ENCODE results near the gene FOXN4. TPM values are rescaled to one million over a fixed set of nuclear protein-coding genes. Genes with fewer than 3 reads are reported as not detected.

The FOXN4 gene
- total and polyA plus RNA-seq, 2 donors (not counting 1 experiment from before 2014, with no cell fraction given) = not detected

DNA sequence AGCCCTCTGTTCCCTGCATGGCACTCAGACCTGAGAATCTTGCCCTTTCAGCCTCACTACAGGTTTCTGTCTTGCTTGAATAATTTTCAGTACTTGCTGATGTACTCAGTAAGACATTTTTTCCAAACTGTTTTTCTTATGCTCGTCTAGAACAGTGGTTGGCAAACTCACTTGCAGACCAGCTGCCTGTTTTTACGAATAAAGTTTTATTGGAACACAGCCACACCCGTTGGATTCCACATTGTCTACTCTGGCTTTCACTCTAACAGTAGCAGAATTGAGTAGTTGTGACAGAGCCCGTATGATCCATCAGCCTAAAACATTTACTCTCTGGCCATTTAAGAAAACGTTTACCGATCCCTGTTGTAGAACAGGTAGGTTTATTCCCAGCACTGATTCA, 72.8 kb downstream of the FOXN4 start:
- no peak overlapping the region for H3K9ac ChIP-seq (ENCODE audit: insufficient read depth, low read length)

DNA sequence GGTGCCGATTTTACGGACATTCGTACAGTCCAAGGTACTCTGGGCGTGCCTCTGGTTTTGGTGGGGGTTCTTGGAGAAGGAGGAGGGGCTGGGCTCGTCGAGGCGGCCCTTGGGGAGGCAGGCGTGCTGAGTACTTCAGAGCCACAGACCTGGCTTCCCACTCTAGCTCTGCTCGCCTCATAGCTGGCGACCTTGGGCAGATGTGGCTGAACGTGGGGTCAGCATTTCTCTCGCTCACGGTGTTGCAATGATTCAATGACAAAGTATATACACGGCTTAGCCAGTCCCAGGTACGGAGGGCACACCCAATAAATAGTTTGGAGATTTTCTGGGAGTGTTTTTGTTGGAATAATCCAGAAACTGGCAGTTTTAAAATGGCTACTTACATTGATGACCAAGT, 75.1 kb downstream of the FOXN4 start:
- H3K79me2 ChIP-seq (ENCODE audit: control insufficient read depth, insufficient read depth, low read length) = no peaks in the 10 kb centered on the region
- no peak overlapping the region for H2AFZ ChIP-seq (ENCODE audit: low read length)
- no peak overlapping the region for H3K4me3 ChIP-seq (replicated peaks in 1 of 4; ENCODE audit: control extremely low read depth in 1 of 4, insufficient read depth in 1 of 4, low read depth in 3 of 4, low read length in 4 of 4)
- H3K36me3 ChIP-seq (ENCODE audit: control insufficient read depth, insufficient read depth, low read length) = no peaks in the 10 kb centered on the region
- H4K20me1 ChIP-seq (ENCODE audit: control insufficient read depth, extremely low read depth, insufficient read depth, low read length) = no peaks in the 10 kb centered on the region
- no peaks in the 10 kb centered on the region for H3K9me3 ChIP-seq (ENCODE audit: control insufficient read depth, insufficient read depth, low read depth, low read length)
- H3K9ac ChIP-seq (ENCODE audit: insufficient read depth, low read length) = no peak overlapping the region
- no peaks in the 10 kb centered on the region for H3K4me1 ChIP-seq (ENCODE audit: control insufficient read depth, extremely low read depth, insufficient read depth, low read length)
- H3K27ac ChIP-seq (ENCODE audit: insufficient read depth, low read length) = no peak overlapping the region
- no peak overlapping the region for H3K4me2 ChIP-seq (ENCODE audit: extremely low read depth, insufficient read depth, low read length)
- TF ChIP-seq, protein P1, sequence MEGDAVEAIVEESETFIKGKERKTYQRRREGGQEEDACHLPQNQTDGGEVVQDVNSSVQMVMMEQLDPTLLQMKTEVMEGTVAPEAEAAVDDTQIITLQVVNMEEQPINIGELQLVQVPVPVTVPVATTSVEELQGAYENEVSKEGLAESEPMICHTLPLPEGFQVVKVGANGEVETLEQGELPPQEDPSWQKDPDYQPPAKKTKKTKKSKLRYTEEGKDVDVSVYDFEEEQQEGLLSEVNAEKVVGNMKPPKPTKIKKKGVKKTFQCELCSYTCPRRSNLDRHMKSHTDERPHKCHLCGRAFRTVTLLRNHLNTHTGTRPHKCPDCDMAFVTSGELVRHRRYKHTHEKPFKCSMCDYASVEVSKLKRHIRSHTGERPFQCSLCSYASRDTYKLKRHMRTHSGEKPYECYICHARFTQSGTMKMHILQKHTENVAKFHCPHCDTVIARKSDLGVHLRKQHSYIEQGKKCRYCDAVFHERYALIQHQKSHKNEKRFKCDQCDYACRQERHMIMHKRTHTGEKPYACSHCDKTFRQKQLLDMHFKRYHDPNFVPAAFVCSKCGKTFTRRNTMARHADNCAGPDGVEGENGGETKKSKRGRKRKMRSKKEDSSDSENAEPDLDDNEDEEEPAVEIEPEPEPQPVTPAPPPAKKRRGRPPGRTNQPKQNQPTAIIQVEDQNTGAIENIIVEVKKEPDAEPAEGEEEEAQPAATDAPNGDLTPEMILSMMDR (conservative IDR thresholded peaks at IDR 0.05 in 1 of 2, IDR thresholded peaks at IDR 0.05 in 1 of 2; ENCODE audit: low read depth in 1 of 2, low read length in 2 of 2) = no peak
- TF ChIP-seq EZH2 (IDR thresholded peaks at IDR 0.05; ENCODE audit: low read length, missing control alignments) = no peak
- no peak for DNase-seq (ENCODE audit: low read depth in 2 of 2)
- H3K27me3 ChIP-seq (ENCODE audit: control insufficient read depth, insufficient read depth, low read length) = no peaks in the 10 kb centered on the region

More for the DNA sequence above, 72.8 kb downstream of the FOXN4 start:
- no peak overlapping the region for H2AFZ ChIP-seq (ENCODE audit: low read length)
- H3K4me2 ChIP-seq (ENCODE audit: extremely low read depth, insufficient read depth, low read length) = no peak overlapping the region
- no peaks in the 10 kb centered on the region for H3K9me3 ChIP-seq (ENCODE audit: control insufficient read depth, insufficient read depth, low read depth, low read length)
- no peak for DNase-seq (ENCODE audit: low read depth in 2 of 2)
- H3K4me1 ChIP-seq (ENCODE audit: control insufficient read depth, extremely low read depth, insufficient read depth, low read length) = no peaks in the 10 kb centered on the region
- TF ChIP-seq, protein P1 (conservative IDR thresholded peaks at IDR 0.05 in 1 of 2, IDR thresholded peaks at IDR 0.05 in 1 of 2; ENCODE audit: low read depth in 1 of 2, low read length in 2 of 2) = no peak
- TF ChIP-seq EZH2 (IDR thresholded peaks at IDR 0.05; ENCODE audit: low read length, missing control alignments) = no peak
- no peak overlapping the region for H3K27ac ChIP-seq (ENCODE audit: insufficient read depth, low read length)
- no peaks in the 10 kb centered on the region for H4K20me1 ChIP-seq (ENCODE audit: control insufficient read depth, extremely low read depth, insufficient read depth, low read length)
- H3K79me2 ChIP-seq (ENCODE audit: control insufficient read depth, insufficient read depth, low read length) = no peaks in the 10 kb centered on the region
- H3K27me3 ChIP-seq (ENCODE audit: control insufficient read depth, insufficient read depth, low read length) = no peaks in the 10 kb centered on the region
- H3K36me3 ChIP-seq (ENCODE audit: control insufficient read depth, insufficient read depth, low read length) = no peaks in the 10 kb centered on the region
- H3K4me3 ChIP-seq (replicated peaks in 1 of 4; ENCODE audit: control extremely low read depth in 1 of 4, insufficient read depth in 1 of 4, low read depth in 3 of 4, low read length in 4 of 4) = no peak overlapping the region

DNA sequence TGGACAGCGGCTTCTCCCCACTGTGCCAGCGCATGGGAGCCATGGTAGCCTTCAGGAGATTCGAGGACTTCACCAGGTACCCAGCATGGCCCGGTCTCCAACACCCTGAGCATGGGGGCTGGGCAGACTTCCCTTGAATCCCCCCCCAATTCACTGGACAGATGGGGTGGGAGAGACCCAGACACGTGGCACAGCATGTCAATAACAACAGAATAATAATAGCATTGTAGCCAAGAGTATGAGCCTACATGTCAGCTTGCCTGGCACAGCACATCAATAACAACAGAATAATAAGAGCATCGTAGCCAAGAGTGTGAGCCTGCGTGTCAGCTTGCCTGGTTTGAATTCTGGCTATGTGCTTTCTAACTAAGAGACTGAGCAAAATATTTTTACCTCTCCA, 76.4 kb downstream of the FOXN4 start:
- Histone ChIP-seq H3K27me3 (ENCODE audit: control insufficient read depth, insufficient read depth, low read length) (no peaks in the 10 kb centered on the region), H3K36me3 (ENCODE audit: control insufficient read depth, insufficient read depth, low read length) (no peaks in the 10 kb centered on the region), H3K9me3 (ENCODE audit: control insufficient read depth, insufficient read depth, low read depth, low read length) (no peaks in the 10 kb centered on the region), H4K20me1 (ENCODE audit: control insufficient read depth, extremely low read depth, insufficient read depth, low read length) (no peaks in the 10 kb centered on the region), H3K27ac (ENCODE audit: insufficient read depth, low read length) (no peak overlapping the region), H3K4me2 (ENCODE audit: extremely low read depth, insufficient read depth, low read length) (no peak overlapping the region), H3K4me3 (replicated peaks in 1 of 4; ENCODE audit: control extremely low read depth in 1 of 4, insufficient read depth in 1 of 4, low read depth in 3 of 4, low read length in 4 of 4) (no peak overlapping the region), H3K79me2 (ENCODE audit: control insufficient read depth, insufficient read depth, low read length) (no peaks in the 10 kb centered on the region), H3K9ac (ENCODE audit: insufficient read depth, low read length) (no peak overlapping the region), H2AFZ (ENCODE audit: low read length) (no peak overlapping the region), H3K4me1 (ENCODE audit: control insufficient read depth, extremely low read depth, insufficient read depth, low read length) (no peaks in the 10 kb centered on the region)
- DNase-seq (ENCODE audit: low read depth in 2 of 2) = no peak
- no peak for TF ChIP-seq EZH2 (IDR thresholded peaks at IDR 0.05; ENCODE audit: low read length, missing control alignments)
- TF ChIP-seq, protein P1 (conservative IDR thresholded peaks at IDR 0.05 in 1 of 2, IDR thresholded peaks at IDR 0.05 in 1 of 2; ENCODE audit: low read depth in 1 of 2, low read length in 2 of 2) = no peak

All from fibroblast of lung (primary cell).